HG03432 (cell line): ENCODE results near the gene ARSG.
A peak's percentile ranks its signal among the peaks of the same experiment; 100 is the strongest.

Experiments
- ATAC-seq: cut with Tn5 transposase; IDR thresholded peaks from one replicate; pipeline ENCODE4 v1.9.1; 2021; ENCODE audit warnings: mild to moderate bottlenecking, moderate library complexity; ENCODE audit not compliant: unreplicated experiment

Gene ARSG

DNA sequence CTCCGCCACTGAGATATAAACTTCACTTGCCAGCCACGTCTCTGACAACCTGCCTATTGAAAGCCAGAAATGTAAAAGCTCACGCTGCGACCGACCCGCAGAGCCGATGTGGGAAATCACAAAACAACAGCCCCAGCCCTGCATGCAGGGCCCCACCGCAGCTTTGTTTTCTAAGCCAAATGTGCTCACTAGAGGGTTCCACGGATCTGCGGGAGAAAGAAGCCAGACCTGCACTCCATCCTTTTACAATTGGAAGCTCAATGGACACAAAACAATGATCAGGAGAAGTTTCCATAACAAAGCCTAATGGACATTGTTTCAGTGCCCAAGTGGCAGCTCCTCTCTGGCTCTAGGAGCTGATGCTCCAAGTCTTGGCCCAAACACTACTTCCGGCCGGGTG, 132.9 kb downstream of the ARSG start:
- ATAC-seq, result no peak

DNA sequence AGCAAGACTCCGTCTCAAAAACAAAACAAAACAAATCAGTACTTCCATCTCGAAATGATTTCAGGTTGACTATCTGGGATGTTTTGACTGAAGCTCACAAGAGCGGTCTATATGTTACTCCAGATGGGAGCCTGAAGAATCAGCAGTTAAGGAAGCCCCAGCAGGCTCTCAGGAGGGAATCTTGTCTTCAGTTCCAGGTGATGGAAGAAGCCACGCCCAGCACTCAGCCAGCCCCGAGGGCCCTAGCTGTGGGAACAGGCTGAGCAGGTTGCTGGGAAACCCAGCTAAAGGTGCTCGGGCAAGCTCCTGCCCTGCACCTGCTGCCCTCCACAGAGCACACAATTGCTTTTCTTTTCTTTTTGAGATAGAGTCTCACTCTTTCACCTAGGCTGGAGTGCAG, 133.6 kb downstream of the ARSG start:
- no peak for ATAC-seq

DNA sequence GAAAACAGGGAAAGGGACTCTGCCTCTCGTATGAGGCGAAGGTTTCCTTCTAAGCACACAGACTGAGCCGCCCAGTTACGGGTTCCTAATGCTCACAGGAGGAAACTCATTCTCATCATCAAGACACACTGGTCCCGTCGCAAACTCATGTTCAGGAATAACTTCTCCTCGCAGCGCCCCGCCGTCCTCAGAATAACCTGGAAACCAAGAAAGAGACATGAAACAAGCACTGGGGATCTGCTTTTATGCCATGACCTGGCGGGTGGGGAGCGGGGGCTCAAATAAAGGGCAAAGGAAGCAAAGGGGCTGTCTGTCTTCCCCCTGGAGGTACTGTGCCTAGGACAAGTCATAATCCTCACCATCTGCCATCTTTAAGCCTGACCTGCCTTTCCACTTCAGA, 134.7 kb downstream of the ARSG start:
- no peak for ATAC-seq

DNA sequence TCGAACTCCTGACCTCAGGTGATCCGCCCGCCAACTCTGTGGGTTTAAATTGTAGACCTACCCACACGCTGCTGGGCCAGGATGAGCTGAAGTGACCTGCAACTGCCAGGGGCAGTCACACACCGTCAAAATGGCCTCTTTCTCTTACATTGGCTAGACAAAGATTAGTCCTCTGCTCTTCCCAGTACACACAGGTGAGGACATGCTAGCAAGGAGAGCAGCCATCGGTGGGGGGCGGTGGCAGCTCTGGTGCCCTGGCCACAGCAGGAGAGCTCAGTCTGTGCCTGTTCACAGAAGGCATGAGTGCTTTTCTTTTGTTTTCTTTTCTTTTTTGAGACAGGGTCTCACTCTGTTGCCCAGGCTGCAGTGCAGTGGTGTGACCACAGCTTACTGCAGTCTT, 136.3 kb downstream of the ARSG start:
- ATAC-seq, result no peak

DNA sequence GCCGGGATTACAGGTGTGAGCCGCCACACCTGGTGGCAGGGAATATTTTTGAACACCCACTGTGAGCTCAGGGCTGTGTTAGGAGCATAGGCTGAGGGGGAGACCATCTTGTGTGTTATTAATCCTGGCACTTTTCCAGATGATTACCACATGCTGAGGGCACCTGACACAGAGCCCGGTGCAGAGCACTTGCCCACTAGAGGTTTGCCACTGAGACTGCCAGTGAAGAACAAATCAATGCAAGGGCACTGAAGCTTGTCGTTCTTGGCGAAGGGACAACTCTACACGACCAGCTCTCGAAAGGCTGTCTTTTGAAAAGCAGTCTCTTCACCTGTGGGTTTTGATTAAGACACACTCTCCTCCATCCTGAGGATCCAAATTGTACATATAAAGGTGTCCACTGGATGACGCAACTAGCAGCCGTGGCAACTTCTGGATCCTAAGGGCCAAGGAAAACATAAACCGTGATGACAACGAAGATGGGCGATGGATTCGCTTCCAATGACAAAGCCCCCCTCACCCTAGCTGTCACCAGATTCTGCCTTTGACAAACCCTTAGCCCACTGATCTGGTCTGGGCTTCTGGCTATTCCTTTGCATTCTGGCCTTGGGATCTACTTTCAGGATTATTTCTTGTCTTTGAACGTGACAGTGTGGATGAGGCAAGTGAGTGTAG, 137.3 kb downstream of the ARSG start:
- no peak for ATAC-seq

DNA sequence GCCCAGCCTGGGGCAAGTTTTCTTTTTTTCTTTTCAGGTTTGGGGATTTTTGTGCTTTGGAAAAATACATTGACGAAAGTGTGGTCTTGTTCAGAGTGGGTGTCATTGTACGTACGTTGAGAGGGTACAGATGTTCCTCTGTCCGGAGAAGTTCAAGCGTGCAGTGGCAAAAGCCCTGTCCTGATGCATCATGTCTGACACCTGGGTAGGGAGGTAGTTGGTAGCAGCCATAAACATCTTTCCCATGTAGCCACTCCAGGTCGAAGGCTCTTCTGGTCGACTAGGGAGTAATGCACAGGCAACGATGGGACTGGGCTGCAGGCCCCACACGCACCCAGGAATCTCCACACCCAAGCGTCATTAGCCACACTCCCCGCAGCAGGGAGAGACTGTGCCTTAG, 138.6 kb downstream of the ARSG start:
- ATAC-seq, result no peak

DNA sequence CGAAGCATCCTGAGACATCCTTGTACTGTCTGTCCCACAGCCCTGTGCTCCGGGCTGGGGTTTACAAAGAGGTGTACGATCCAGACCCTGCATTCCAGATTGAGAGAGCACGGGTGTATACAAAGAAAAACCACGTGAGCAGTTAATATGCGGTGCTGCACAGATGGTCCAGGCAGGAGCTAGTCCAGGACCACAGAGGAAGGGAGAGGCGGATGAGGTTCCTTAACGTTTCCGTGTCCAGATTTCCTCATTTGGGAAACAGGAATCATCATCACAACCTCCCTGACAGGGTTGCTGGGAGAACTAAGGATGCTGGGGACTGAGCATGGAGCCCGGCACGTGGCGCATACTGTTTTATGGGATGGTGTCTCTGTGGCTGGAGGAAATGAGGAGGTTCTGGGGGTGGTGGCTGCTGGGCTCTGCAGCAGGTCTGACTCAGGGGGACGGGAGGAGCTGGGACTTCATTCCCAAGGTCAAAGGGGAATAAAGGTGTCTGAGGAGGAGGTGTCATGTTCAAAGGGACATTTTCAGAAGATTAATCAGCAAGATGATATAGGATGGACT, 139.8 kb downstream of the ARSG start:
- ATAC-seq, result no peak

DNA sequence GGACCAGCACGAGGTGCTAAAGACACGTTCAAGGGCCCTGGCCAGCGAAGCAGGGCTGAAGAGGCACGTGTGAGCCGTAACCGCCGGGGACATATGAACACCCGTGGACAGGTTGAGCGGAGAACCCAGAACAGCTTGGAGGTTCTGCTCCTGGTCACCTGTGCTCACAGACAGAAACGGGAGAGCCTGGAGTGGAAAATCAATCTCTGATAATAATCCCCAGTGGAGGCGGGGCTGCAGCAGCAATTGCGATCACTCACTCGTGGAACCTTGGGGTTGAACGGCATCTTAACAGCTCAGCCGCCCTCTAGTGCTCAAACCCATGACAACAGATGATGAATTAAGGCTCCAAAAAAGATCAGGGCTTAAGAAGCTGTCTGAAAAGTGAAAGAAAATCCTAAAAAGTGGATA, 140.4 kb downstream of the ARSG start:
- no peak for ATAC-seq

DNA sequence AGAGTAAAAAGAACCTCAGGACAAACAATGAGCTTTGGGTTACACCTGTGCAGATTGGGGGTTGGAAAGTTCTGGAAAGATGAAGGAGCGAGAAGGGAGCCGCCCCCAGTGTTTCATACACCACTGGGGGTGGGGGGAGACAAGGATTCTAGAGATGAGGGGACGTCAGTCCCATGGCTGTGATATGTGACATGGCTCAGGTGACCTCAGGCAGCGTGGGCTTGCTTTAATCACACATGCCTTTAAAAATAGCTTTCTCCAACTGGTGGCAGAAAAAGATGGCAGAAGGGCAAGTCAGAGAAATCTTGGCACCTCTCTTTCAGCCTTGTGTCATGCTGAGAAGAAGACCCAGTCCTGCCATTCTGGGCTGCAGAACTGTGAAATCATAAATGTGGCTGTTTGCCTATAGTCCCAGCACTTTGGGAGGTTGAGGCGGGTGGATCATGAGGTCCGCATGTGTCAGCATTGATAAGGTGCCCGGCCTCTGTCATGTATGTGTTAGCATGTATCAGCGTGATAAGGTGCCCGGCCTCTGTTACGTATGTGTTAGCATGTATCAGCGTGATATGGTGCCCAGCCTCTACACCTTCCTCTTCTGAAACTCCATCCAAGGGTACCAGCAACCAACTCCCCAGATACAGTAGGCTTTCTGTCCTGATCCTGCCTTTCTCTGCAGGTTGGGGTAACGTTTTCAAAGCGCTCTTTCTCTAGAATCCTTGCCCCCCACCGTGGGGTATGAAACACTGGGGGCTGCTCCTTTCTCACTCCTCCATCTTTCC, 141.0 kb downstream of the ARSG start:
- ATAC-seq, result no peak

DNA sequence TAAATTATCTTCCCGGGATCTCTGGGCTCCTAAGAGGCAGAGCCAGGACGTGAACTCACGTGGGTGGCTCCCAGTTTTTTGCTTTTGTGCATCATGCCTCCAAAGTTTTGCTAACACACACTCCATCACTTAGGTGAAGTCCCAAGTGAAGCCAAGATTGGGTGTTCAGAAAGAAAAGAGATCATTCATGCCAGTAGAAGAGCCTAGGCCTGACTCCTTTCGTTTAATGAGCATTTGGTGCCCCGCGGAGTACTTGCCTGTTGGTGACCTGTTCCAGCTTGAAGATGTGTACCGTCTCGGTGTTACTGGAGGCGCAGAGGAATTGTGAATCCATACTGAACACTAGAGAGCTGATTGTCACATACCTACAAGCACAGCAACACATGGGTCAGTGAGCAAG, 141.9 kb downstream of the ARSG start:
- ATAC-seq, result no peak

DNA sequence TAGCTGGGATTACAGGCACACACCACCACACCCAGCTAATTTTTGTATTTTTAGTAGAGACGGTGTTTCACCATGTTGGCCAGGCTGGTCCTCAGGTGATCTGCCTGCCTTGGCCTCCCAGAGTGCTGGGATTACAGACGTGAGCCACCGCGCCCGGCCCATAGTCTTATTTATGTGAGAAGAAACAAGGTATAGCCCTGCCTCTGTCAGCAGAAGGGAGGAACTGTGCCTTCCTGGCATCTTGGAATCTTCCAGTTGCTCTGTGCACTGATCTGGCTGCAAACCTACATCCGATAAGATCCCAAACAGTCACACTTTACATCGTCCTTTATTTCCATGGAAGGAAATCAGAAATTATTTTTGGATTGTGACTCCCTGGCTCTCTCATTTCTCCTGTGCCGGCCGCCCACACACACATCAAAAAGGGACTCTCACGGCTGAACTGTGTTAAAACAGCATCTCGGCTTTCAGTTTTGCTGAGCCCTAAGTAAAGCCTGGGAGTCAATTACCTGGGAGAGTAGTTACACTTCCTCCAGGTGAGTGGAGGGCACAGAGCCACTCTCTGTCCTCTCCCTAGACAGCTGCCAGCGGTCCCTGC, 142.7 kb downstream of the ARSG start:
- ATAC-seq, result no peak

DNA sequence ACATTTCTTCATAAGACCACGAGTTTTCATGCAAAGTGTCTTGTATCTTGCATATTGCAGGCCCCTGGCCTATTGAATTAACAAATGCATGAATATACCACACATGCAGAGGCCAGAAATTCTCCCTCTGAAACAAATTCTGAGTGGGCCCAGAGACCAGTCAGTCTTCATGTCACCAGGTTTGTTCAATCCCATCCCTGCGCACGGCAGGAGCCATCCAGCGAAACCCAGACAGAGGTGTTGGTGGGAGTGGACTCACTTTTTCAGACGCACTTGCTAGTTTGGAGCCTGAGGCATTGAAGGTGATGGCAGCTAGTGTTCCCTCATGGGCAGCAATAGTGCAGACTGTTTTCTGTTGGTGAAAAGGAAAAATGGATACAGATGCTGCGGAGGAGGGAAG, 144.1 kb downstream of the ARSG start:
- no peak for ATAC-seq

DNA sequence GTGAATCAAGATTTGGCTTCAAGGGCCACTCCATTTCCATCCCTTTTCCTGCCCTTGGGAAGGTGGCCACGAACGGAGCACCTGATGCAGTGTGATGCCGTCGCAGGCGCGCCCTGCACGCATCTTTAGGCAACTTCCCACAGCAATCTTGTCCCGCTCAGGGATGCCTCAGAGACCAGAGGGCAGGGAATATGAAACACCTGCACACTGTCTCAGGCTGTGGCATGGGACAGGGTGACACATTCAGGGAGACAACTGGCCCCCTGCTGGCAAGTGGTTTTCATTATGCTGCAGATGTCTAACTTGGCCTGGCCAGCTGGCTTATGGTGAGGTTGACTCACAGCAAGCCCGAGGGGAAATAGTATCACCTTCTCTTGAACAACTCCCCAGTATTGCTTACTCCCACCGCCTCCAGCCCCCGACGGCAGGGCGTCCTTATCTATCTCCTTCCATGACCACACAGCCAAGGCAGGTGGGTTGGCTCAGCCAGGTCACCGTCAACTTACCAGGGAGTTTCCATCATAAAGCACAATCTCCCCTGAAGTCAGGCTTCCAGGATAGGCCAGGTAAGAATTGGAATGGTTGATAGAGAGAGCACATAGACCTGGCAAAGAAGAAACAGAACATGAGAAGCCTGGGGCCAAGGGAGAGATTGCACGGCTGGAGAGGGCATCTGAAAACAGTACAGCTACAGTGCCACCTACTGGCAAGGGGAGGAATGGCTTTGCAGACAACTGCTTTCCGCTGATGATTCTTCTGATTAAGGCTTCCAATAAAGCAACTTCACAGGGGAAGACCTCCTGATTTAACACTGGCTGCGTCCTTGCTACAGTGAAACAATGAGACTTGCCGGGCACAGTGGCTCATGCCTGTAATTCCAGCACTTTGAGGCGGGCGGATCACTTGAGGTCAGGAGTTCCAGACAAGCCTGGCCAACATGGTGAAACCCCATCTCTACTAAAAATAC, 144.9 kb downstream of the ARSG start:
- ATAC-seq, result peak; percentile 58

DNA sequence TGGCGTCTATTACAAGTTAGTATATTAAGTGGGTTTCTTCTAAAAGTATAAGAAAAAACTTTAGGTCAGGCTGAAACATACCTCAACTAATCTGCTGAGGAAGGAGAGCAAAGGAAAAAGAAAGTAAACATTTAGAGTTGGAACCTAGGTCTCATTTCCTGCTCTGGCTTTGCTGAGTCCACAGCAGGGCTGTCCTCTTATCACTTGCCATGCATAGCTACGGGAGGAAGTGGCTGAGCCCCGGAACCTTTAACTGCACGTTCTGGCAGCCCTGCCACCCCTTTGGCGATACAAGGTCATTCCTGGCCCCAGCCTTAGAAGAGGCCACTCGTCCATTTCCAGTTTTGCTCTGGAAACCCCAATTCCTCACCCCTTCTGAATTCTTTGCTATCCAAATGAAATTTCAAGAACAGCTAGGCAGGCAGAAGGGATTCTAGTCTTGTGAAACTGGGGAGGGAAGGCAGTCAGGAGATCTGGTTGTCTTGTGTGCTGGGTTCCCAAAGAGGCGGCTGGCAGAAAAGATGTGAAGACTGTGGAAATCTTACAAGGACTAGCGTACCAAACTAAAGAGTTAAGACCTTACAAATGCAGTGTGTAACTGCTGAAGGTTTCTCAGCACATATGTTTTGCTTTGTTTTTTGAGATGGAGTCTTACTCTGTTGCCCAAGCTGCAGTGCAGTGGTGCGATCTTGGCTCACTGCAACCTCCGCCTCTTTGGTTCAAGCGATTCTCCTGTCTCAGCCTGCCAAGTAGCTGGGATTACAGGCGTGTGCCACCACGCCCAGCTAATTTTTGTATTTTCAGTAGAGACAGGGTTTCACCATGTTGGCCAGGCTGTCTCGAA, 146.9 kb downstream of the ARSG start:
- ATAC-seq, result peak; percentile 64

DNA sequence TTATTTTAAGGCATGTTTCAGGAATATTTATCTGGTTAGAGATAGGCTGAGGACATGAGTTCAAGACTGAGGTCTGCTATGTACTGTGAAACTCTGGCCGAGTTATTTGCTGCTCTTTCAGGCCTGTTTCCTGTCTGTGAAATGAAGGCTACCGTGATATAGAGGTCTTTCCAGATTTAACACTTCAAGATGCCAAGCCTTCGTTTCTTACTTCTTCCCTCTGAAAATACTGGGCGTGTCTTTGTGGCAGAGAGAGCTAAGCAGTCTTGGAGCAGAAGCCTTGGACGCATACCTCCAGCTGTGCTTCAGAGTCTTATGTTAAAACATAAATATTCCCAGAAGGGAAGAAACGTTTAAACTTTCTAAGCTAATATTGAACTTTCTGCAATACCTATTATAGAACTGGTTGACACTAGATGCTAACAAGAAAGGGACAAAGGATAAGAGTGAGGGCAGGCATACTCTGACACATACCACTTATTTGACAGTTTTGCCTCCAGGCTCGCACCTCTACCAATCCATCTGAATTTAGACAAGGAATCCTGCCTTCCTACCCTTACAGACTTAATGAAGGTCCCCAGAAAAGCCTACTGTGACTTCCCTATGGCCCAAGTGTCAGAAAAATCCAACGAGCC, 148.5 kb downstream of the ARSG start:
- no peak for ATAC-seq

DNA sequence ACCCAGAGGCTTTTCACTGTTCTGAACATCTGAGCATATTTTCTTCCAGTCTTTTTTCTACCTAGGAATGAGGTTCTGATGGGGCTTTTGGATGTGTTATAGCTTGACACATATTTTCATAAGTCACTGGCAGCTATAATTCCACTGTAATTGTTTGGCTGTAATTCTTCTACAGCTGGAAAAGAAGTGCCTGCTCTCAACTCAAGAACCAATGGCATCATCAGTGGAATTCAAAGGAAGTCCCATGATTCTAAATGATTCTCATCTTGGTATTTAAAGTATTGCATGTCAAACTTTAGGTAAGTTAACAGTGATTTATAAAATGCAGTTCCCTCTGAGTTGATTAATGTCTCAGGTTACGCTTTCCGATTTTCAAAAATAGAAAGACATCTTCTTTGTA, 149.2 kb downstream of the ARSG start:
- ATAC-seq, result no peak

DNA sequence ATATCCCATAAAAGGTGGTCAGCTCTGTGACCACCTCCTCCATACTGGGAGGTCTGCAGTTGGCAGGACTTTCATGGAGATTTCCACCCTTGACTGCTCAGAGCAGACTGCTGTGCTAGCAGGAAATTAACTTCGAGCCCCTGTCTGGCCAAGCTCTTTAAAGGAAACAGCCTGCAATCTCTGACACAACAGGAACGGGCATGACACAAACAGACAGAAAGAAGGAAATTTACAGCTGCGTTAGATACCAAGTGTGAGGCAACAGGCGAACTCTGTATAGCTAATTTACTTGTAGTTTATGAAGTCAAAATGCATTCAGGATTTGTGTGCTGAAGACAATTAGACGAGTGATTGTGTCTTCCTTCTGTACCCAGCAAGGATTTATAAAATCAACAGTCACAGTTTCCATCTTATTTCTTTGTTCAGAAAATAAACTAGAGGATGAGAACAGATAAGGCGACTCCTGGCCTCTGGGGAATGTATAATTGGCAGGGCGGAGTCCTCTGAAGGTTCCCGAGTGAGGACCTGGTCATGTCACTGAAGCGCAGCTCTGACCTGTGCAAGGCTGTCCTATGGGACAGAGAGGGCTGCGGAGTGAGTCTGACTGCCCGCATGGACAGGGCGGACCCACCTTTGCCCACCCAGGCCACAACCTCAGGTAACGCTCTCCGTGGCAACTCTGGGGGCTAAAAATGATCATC, 149.9 kb downstream of the ARSG start:
- ATAC-seq, result no peak

DNA sequence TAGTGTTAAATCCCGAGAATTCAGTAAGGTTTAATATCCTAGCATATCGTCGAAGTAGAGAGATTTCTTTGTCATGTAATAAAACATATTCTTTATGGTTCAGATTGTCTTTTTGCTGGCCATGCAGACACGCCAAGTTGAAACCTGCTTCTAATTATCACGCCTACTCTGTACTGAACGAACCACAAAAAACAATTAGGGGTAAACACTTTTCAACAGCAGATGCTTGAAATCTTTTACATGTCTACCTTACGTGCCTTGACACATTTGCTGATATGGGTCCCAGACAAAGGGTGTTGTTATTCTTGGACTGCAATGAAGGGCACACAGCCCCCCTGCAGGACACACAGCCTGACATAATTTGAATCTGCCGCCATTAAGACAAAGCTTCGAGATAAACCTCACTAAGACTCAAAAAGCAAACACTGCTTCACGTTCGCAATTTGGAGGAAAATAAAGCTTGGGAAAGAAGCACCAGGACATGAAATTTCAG, 152.7 kb downstream of the ARSG start:
- ATAC-seq, result no peak

DNA sequence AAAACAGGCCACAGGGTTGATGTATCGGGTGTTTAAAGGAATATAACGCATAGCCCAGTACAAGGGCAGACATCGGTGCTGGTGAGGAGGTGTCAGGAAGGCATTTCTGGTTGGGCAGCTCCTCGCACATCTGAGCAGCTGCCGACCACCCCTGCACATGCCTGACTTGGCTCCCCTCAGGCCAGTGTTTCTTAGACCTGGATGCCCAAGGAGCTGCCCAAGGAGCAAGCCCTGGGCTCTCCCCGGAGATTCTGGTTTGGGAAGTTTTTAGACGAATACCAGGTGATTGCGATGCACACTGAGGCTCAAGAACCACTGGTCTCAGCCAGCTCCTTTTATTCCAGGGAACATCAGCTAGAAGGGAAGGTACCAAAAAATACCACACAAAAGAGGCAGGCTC, 154.4 kb downstream of the ARSG start:
- no peak for ATAC-seq
